IMR-90 (cell line): ENCODE measurements around the gene RYR2. TPM values are rescaled to one million over a fixed set of nuclear protein-coding genes. Genes with fewer than 3 reads are reported as not detected.

Source experiments
- ATAC-seq: fragments of 200-7000 bp; cut with Tn5 transposase; 2 replicates; pipeline ENCODE4 v1.9.1; 2020; ENCODE audit warnings: low read depth, mild to moderate bottlenecking, moderate library complexity
- BruUV-seq: library from RNA; stranded (reverse); fragments of 400-500 nt; replicated peaks from 2 replicates; lab custom pipeline; 2021; lab: Mats Ljungman, UMichigan
- CTCF ChIA-PET: fragments of 300-600 bp; formaldehyde crosslinking; extraction: SDS; loops from one replicate; lab custom pipeline; 2021; ENCODE audit warnings: antibody characterized with exemption; lab: Yijun Ruan, JAX
- POLR2A ChIA-PET: fragments of 300-600 bp; sonication (Branson Sonifier 250); formaldehyde crosslinking; loops from one replicate; lab custom pipeline; 2022; ENCODE audit warnings: antibody characterized with exemption; ENCODE audit not compliant: unreplicated experiment; lab: Charles Lee
- DNase-seq: peaks from one replicate; pipeline ENCODE4 v3.0.0; 2013
- H2AFZ ChIP-seq: replicated peaks from 2 replicates; pipeline ENCODE3; 2013; ENCODE audit warnings: low read length, mild to moderate bottlenecking; ENCODE audit not compliant: poor library complexity
- H2AK5ac ChIP-seq: 2 replicates; pipeline ENCODE4 v1.6.1; 2013; ENCODE audit warnings: low read depth, low read length, inconsistent platforms
- H2AK9ac ChIP-seq: replicated peaks from 2 replicates; pipeline ENCODE3; 2013; ENCODE audit warnings: mild to moderate bottlenecking, low read depth, low read length, moderate library complexity; ENCODE audit not compliant: poor library complexity
- H2BK120ac ChIP-seq: 2 replicates; pipeline ENCODE4 v1.6.1; 2013; ENCODE audit warnings: low read depth, low read length, inconsistent platforms
- H2BK15ac ChIP-seq: 3 replicates; pipeline ENCODE4 v1.6.1; 2013; ENCODE audit warnings: low read depth, low read length, inconsistent platforms
- H2BK20ac ChIP-seq: 2 replicates; pipeline ENCODE4 v1.6.1; 2013; ENCODE audit warnings: low read depth, mild to moderate bottlenecking, inconsistent platforms, low read length, moderate library complexity
- H2BK5ac ChIP-seq: 2 replicates; pipeline ENCODE4 v1.6.1; 2013; ENCODE audit warnings: mild to moderate bottlenecking, low read depth, low read length, inconsistent platforms; ENCODE audit not compliant: poor library complexity, severe bottlenecking
- H3K14ac ChIP-seq: replicated peaks from 2 replicates; pipeline ENCODE4 v1.6.1; 2013; ENCODE audit warnings: low read depth, low read length, inconsistent platforms
- H3K18ac ChIP-seq: 2 replicates; pipeline ENCODE4 v1.6.1; 2013; ENCODE audit warnings: low read depth, low read length, control low read depth
- H3K23ac ChIP-seq: 2 replicates; pipeline ENCODE4 v1.6.1; 2013; ENCODE audit warnings: low read depth, low read length, inconsistent platforms
- H3K27ac ChIP-seq: 2 replicates; pipeline ENCODE4 v1.5.1; 2013; ENCODE audit warnings: mild to moderate bottlenecking, control low read depth, low read length; ENCODE audit not compliant: insufficient read depth
- H3K27me3 ChIP-seq: 2 replicates; pipeline ENCODE4 v1.6.1; 2013; ENCODE audit warnings: low read length; ENCODE audit not compliant: control insufficient read depth, insufficient read depth
- H3K36me3 ChIP-seq: 2 replicates; pipeline ENCODE4 v1.6.1; 2013; ENCODE audit warnings: low read length, mixed read lengths; ENCODE audit not compliant: control insufficient read depth, insufficient read depth
- H3K4ac ChIP-seq: 2 replicates; pipeline ENCODE4 v1.6.1; 2013; ENCODE audit warnings: low read depth, low read length, inconsistent platforms
- H3K4me1 ChIP-seq: 2 replicates; pipeline ENCODE4 v1.6.1; 2013; ENCODE audit warnings: low read length, mixed read lengths; ENCODE audit not compliant: control insufficient read depth, insufficient read depth
- H3K4me2 ChIP-seq: 2 replicates; pipeline ENCODE4 v1.6.1; 2013; ENCODE audit warnings: low read depth, mild to moderate bottlenecking, control low read depth, low read length, moderate library complexity
- H3K4me3 ChIP-seq: 2 replicates; pipeline ENCODE4 v1.5.1; 2013; ENCODE audit warnings: low read depth, mild to moderate bottlenecking, control low read depth, low read length, moderate library complexity; ENCODE audit not compliant: insufficient read depth
- H3K56ac ChIP-seq: 2 replicates; pipeline ENCODE4 v1.6.1; 2013; ENCODE audit warnings: low read length, inconsistent platforms; ENCODE audit not compliant: insufficient read depth; ENCODE audit errors: extremely low read depth
- H3K79me1 ChIP-seq, 2 experiments: 2 replicates each; pipeline ENCODE4 v1.6.1; 2013; ENCODE audit warnings: low read length in 2 of 2, inconsistent platforms in 1 of 2, low read depth in 1 of 2
- H3K9ac ChIP-seq: 2 replicates; pipeline ENCODE4 v1.6.1; 2013; ENCODE audit warnings: low read depth, low read length, control low read depth
- H3K9me1 ChIP-seq: 2 replicates; pipeline ENCODE4 v1.6.1; 2013; ENCODE audit warnings: low read length, inconsistent platforms; ENCODE audit not compliant: insufficient read depth
- H3K9me3 ChIP-seq: 2 replicates; pipeline ENCODE4 v1.6.1; 2013; ENCODE audit warnings: low read length; ENCODE audit not compliant: control insufficient read depth, insufficient read depth
- H4K20me1 ChIP-seq: 2 replicates; pipeline ENCODE4 v1.6.1; 2013; ENCODE audit warnings: low read length, inconsistent platforms; ENCODE audit not compliant: insufficient read depth
- H4K5ac ChIP-seq: 2 replicates; pipeline ENCODE4 v1.6.1; 2013; ENCODE audit warnings: mild to moderate bottlenecking, low read depth, low read length, control low read depth
- H4K8ac ChIP-seq, 2 experiments: 2 replicates each; pipeline ENCODE4 v1.6.1; 2013; ENCODE audit warnings: low read depth in 2 of 2, low read length in 2 of 2, control low read depth in 1 of 2, inconsistent platforms in 1 of 2
- H4K91ac ChIP-seq: 2 replicates; pipeline ENCODE4 v1.6.1; 2013; ENCODE audit warnings: low read depth, low read length, inconsistent platforms; ENCODE audit not compliant: insufficient read depth
- ELK1 ChIP-seq: fragments of 150-350 bp; IDR thresholded peaks from 2 replicates; pipeline ENCODE4 v1.6.1; 2016; ENCODE audit warnings: low read depth, mild to moderate bottlenecking, low read length, moderate library complexity, borderline replicate concordance
- POLR2A ChIP-seq: IDR thresholded peaks from 2 replicates; pipeline ENCODE4 v1.6.1; 2012; ENCODE audit warnings: mild to moderate bottlenecking, low read depth, low read length
- RFX5 ChIP-seq: IDR thresholded peaks from 2 replicates; pipeline ENCODE4 v1.8.0; 2012; ENCODE audit warnings: low read depth, mild to moderate bottlenecking, low read length, moderate library complexity
- WGBS, 2 experiments: methylation state at CpG; one replicate each; pipeline versions ENCODE4 v1.1.5 to v1.1.7; 2013; ENCODE audit warnings: missing lambda C conversion rate in 2 of 2; ENCODE audit not compliant: insufficient read length in 1 of 2; ENCODE audit errors: extremely low coverage in 2 of 2; 5-methylcytosine and 5-hydroxymethylcytosine counted together
- dilution Hi-C: fragments of 300-500 bp; cut with HindIII; formaldehyde crosslinking; loops from one replicate; pipeline ENCODE4 v1.14.3; 2018; ENCODE audit warnings: low sequenced_read_pairs; ENCODE audit not compliant: unreplicated experiment
- in situ Hi-C: fragments of 300-500 bp; cut with MboI; formaldehyde crosslinking; loops from 3 replicates; pipeline ENCODE4 v1.14.3; 2019; ENCODE audit warnings: low sequenced_read_pairs, inconsistent platforms, mixed read lengths
- intact Hi-C: fragments of 100-400 bp; cut with micrococcal nuclease; formaldehyde crosslinking; loops from 2 replicates; pipeline ENCODE4 v1.10.0; 2022
- polyA plus RNA-seq, 3 experiments: library from polyadenylated mRNA; depleted of rRNA; stranded (reverse); fragments of >200 nt; gene quantifications; 2 replicates each; pipeline ENCODE4 v1.2.3, GENCODE V29; 2012; ENCODE audit warnings: low replicate concordance in 1 of 3
- total RNA-seq: library from RNA; depleted of rRNA; stranded (reverse); fragments of >200 nt; gene quantifications from 2 replicates; pipeline ENCODE4 v1.2.3, GENCODE V29; 2012

RYR2 gene
- total and polyA plus RNA-seq, 2 of the 4 experiments (the other 2 are of a cell fraction) = not detected

GRCh38 chr1:237170149-237170548 is 128.2 kb downstream of the RYR2 start:
- H2BK120ac ChIP-seq = no peak overlapping the region
- H3K23ac ChIP-seq = no peak overlapping the region
- H3K4ac ChIP-seq = no peak overlapping the region
- peaks cover 4% of the 10 kb centered on the region for H3K9me3 ChIP-seq
- no TSS peak for BruUV-seq
- ChIA-PET POLR2A (no interaction called here), CTCF (interaction anchor here (0.6 kb wide), 1 partner anchor 518 kb away, joined by 3 read pairs; no protein-coding TSS in a partner anchor)
- WGBS, 2 experiments = 80% methylated on average over 3 of the region's 8 CpGs; no CpG with 5 or more reads in 1 of the 2 experiments
- DNase-seq = no peak
- H3K9me1 ChIP-seq = no peaks in the 10 kb centered on the region
- no peak overlapping the region for H3K56ac ChIP-seq
- no peak overlapping the region for H3K4me2 ChIP-seq
- no peak overlapping the region for H2AK9ac ChIP-seq
- no peaks in the 10 kb centered on the region for H4K20me1 ChIP-seq
- H2BK15ac ChIP-seq = no peak overlapping the region
- H4K91ac ChIP-seq = no peak overlapping the region
- no peak overlapping the region for H4K8ac ChIP-seq
- H2BK20ac ChIP-seq = no peak overlapping the region
- dilution Hi-C loops (no loop called here), intact Hi-C loops (no loop called here), in situ Hi-C loops (no loop called here)
- H2AFZ ChIP-seq = no peak overlapping the region
- no peaks in the 10 kb centered on the region for H3K36me3 ChIP-seq
- no peak for ATAC-seq
- no peak overlapping the region for H3K9ac ChIP-seq
- no peak overlapping the region for H4K5ac ChIP-seq
- no peak overlapping the region for H3K14ac ChIP-seq
- no peaks in the 10 kb centered on the region for H3K27me3 ChIP-seq
- H2BK5ac ChIP-seq = no peak overlapping the region
- no peak overlapping the region for H3K4me3 ChIP-seq
- H3K18ac ChIP-seq = no peak overlapping the region
- no peak overlapping the region for H3K27ac ChIP-seq
- no peaks in the 10 kb centered on the region for H3K79me1 ChIP-seq
- no peaks in the 10 kb centered on the region for H3K4me1 ChIP-seq
- TF ChIP-seq POLR2A (no peak), RFX5 (no peak), ELK1 (no peak)
- no peak overlapping the region for H2AK5ac ChIP-seq
